Activated CD4-positive, CD25-positive, alpha-beta regulatory T cell treated with anti-CD3 and anti-CD28 coated beads, Interleukin-2, amount 50 U/mL, for 16 hours (primary cell): ENCODE data around the gene UBA52.
A peak's percentile ranks its signal among the peaks of the same experiment; 100 is the strongest.

Experiments used
- DNase-seq: peaks from one replicate; pipeline ENCODE4 v3.0.0-alpha.2; 2020; ENCODE audit warnings: low read depth, low spot score

The UBA52 gene

GRCh38 chr19:18551631-18552030, 20.0 kb upstream of the UBA52 start:
- DNase-seq = no peak

GRCh38 chr19:18557411-18558201, 14.1 kb upstream of the UBA52 start, which contains the start of gene KXD1:
Gene KXD1 (plus strand): TSS chr19:18557870. CDS start chr19:18562057, 4,187 bp downstream.
- DNase-seq = peak; percentile 97

DNA sequence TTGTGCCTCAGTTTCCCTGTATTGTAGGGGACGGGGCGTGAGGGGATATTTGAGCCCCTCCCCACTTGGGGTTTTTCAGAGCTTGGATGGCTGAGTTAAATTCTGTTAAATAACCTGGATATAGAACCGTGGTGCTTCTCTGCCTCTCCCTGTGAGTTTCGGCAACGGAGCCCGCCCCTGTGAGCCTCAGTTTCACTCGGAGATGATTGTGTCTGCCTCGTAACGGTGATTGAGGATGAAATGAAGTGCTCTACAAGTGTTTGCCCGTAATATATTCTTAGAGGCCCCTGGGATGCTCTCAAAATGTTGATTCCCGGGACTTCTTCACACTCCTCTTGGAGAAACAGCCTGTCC, 13.5 kb upstream of the UBA52 start:
- no peak for DNase-seq

DNA sequence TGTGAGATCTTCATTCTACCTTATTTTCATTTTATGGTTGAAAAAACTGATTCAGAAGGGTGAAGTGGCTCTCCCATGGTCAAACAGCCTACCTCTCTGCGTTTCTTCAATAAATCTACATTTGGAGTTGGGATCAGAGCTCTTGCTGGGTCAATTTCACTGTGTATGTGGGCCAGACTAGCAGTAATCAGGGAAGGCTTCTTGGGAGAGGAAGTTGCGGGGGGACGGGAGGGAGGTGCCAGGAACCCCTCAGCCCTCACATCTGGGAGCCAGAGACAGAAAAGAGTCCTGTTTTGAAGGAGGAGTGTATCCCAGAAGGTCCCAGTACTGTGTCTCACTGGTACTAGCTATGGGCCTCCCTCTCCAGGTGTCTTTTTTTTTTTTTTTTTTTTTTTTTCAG, 13.1 kb upstream of the UBA52 start:
- DNase-seq = no peak

- no peak for DNase-seq
Measured at GRCh38 chr19:18559685-18560084, 12.0 kb upstream of the UBA52 start.

- DNase-seq = no peak
Measured at GRCh38 chr19:18562086-18562485, 9.6 kb upstream of the UBA52 start.

- no peak for DNase-seq
Measured at GRCh38 chr19:18566953-18567352, 4.7 kb upstream of the UBA52 start.

DNA sequence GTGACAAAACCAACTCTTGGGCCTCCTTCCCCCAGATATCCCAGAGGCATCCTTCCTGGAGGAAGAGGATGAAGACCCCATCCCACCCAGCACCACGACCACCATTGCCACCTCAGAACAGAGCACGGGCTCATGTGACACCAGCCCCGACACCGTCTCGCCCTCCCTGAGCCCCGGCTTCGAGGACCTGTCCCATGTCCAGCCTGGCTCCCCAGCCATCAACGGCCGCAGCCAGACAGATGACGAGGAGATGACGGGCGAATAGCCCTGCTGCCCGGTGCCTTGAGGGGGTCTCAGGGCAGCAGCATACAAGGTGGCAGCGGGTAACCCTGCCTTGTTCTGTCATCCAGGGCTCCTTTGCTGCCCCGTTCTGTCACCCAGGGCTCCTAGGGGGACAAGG, 3.3 kb upstream of the UBA52 start:
- DNase-seq = no peak

DNA sequence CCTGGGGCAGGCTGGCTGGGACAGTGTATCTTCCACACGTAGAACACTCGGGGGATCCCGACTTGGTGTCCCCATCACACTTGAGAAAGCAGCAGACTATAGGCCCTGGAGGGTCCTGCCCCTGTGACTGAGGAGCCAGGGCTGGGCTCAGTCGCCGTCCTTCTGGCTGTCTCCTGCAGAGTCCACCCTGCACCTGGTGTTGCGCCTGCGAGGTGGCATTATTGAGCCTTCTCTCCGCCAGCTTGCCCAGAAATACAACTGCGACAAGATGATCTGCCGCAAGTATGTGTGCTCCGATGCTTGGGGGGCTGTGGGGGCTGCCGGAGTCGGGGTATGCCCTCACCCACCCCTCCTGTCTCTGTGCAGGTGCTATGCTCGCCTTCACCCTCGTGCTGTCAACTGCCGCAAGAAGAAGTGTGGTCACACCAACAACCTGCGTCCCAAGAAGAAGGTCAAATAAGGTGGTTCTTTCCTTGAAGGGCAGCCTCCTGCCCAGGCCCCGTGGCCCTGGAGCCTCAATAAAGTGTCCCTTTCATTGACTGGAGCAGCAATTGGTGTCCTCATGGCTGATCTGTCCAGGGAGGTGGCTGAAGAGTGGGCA, 3.1 kb downstream of the UBA52 start:
- no peak for DNase-seq

DNA sequence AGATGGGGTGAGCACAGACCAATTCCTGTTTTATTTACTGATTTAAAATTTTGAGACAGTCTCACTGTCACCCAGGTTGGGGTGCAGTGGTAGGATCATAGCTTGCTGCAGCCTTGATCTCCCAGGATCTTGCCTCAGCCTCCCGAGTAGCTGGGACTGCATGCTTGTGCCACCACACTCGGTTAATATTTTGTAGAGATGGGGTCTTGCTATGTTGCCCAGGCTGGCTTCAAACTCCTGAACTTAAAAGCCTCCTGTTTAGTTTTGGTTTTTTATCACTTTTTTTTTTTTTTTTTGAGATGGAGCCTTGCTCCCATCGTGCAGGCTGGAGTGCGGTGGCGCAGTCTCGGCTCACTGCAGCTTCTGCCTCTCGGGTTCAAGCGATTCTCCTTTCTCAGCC, 4.7 kb downstream of the UBA52 start:
- DNase-seq = no peak

DNA sequence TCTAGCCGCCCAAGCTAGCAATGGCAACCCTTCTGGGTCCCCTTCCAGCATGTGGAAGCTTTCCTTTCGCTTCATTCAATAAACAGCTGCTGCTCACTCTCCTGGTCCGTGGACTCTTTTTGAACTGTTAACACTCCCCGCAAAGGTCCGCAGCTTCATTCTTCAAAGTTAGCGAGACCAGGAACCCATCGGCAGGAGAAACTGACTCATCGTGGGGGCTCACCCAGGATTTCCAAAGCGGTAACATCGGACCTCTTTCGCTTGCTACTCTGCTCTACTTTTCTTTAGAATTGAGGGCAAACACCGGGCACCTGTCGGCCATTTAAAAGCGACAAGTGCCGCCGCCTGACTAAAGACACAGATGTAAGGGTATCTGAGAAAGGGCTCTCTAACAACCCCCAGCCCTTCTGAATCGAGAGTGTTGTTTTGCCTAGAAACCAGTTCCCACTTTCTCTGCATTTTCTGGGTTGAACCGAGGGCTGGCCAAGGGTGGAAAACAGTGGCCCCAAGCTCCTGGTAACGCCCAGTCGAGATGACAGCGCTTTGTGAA, 5.8 kb downstream of the UBA52 start:
- DNase-seq = no peak

GRCh38 chr19:18580311-18580710, 8.7 kb downstream of the UBA52 start:
- no peak for DNase-seq

- no peak for DNase-seq
Measured at GRCh38 chr19:18586306-18586705, 14.6 kb downstream of the UBA52 start.

- DNase-seq = no peak
Measured at GRCh38 chr19:18587561-18587960, 15.9 kb downstream of the UBA52 start.

DNA sequence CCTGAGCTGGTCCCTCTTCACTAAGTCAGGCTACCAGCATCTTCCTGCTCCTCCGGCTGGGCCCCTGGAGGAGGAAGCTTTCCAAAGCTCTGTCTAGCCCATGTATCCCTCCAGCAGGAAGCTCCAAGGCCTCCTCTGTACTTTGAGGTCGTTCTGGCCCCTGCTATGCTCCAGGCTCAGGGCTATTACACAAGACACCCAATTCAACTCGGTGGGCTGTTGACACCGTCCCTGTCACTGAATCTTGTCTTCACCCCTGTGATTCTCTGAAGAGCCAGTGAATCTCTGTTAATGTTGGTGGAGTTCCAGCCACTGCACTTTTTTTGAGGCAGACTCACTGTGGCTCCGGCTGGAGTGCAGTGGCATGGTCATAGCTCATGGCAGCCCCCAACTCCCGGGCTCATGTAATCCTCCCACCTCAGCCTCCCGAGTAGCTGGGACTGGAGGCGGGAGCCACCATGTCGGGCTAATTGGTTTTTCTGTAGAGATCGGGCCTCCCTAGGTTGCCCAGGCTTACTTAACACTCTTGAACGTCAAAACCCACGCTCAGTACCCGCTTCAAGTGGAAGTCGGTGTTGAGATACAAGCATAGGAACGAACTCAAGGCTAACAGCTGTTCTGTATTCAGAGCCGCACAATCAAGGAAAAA, 16.4 kb downstream of the UBA52 start:
- DNase-seq = no peak

DNA sequence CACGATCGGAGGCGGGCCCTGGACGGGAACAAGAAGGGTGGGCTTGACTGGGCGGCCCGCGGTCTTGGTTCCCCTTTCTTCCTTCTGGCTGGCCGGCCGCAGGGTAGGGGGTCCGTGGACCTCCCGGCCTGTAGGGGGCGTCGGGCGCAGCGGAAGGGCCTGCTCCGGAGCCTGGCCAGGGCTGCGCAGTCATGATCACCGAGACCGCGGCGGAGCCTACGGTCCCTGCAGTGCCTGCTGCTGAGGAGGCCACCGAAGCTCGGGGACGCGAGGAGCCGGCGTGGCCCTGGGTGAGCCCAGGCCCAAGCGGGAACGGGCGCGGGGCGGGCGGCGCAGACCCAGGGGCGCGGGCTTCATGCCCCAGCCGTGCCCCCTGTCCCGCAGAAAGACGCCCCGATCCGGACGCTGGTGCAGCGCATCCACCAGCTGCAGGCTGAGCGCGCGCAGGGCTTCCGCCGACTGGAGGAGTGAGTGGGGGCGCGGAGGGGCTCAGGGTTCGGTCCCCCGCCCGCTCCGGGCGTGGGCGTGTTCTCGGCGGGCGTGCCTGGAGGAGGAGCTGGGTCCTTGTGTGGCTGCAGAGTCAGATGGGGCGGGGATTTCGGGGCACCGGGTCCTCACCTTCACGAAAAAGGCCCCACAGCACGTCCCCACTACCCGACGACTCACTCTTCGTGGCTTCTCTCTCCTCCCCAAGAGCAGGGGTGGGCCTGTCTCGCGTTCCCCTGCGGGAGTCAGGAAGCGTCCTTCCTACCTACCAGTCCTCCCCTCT, 17.1 kb downstream of the UBA52 start, which contains the start of gene REX1BD:
Gene REX1BD (plus strand): TSS at position 188 of the 769 bp plus-strand sequence. CDS start 4 bp downstream, at position 192.
- peak; percentile 63 for DNase-seq

DNA sequence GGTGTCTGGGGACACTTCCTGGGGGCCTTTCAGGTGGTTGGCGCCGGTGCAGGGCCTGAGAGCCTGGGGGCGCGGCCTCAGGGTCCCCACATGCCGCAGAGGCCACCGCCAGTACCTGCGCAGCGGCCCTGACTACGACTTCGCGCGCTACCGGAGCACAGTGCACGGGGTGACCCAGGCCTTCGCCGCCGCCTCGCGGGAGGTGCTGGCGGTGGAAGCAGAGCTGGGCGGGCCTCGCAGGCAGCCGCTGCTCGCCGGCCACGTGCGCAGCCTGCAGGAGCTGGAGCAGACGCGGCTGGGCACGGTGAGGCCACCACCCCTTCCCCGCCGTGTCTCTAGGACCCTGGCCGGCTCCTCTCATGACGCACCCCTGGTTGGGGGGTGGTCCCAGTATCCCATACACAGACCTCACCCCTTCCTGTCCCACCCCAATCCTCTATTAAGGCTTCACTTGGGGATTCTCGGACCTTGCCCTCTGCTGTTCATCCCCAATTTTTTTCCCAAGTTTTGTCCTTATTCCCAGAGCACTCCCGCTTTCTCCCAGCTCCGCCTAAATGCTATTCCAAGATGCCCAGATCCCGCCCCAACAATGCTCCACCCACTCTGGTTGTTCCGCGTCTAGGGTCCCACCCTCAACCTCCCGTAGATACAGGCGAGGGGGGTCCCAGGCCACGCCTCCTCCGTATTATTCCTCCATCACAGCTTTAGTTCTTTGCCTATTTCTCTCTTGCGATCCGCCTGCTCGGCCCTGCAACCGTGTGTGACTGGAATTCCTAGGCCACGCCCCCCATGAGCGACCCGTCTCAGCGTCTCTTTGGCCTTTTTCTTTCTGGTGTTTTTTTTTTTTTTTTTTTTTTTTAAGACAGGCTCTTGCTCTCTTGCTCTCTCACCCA, 18.0 kb downstream of the UBA52 start:
- DNase-seq = peak; percentile 45

DNA sequence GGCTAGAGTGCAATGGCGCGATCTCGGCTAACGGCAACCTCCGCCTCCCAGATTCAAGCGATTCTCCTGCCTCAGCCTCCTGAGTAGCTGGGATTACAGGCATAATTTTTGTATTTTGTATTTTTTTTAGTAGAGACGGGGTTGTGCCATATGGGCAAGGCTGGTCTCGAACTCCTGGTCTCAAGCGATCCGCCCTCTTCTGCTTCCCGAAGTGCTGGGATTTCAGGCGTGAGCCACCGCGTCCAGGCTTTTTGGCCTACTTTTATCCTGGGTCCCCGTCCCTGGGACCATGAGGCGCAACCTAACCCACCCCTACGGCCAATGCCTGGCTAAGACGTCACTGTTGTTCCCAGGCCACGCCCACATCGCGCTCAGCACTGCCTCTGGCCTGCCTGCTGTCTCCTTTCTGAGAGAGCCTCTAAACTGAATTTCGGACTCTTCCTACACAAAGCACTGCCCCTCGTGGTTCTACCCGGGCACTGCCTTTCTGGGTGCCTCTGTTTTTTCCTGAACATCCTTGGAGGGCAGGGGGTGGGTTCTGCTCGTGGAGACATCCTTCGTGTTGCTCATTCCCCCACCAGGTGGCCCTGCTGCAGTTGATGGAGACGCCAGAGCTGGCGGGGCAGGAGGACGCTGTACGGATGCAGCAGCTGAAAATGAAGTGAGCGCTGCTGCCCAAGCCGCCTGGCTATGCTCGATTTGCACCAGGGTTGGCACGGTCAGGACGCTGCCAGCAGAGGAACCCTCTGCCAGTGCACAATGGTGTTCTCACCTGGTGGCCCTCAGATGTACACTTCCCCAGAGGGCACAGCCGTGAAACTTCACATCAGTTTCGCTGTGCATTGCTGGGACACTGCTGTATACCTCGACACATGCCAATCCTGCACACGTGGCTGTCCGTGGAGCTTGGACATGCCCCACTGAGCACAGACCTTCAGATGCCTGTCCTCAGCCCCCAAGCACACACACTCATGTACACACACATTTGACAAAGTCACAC, 18.9 kb downstream of the UBA52 start:
- DNase-seq = no peak

GRCh38 chr19:18591735-18592385, 20.2 kb downstream of the UBA52 start:
- no peak for DNase-seq
